Stimulated activated CD4-positive, alpha-beta T cell treated with anti-CD3 and anti-CD28 coated beads, Interleukin-1b, Interleukin-23, amount 100 ng/mL, for 1 hour (primary cell): Measurements from ENCODE around the gene LACTBL1.

Experiments used
- DNase-seq, 2 donors: peaks; one replicate each; pipeline ENCODE4 v3.0.0-alpha.2; 2020; ENCODE audit warnings: low read depth in 2 of 2

The LACTBL1 gene

DNA sequence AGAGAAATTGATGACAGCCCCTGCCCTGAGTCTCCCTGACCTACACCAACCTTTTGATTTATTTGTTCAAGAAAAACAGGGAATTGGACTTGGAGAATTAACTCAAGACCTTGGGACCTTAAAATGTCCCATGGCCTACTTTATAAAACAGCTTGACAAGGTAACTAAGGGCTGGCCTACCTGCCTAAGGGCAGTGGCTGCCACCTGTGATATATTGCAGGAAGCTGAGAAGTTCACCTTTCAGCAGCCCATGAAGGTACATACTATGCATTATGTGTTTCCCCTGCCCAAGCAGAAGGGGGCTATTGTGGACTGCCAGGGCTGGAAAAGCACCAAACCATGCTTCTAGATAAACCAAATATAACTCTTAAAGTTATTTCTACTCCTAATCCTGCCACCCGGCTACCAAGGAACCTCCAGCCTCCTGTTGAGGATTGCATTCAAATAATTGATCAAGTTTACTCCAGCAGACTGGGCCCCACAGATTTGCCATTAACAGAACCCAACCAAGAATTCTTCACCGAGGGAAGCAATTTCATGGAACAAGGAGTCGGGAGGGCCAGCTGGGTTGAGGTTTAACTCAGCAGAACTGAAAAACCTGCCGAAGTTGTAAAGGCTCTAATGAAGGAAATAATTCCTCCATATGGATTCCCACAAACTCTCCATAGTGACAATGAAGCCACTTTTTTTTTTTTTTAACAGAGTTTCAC lies 28.2 kb downstream of the LACTBL1 start:
- DNase-seq: no peak

DNA sequence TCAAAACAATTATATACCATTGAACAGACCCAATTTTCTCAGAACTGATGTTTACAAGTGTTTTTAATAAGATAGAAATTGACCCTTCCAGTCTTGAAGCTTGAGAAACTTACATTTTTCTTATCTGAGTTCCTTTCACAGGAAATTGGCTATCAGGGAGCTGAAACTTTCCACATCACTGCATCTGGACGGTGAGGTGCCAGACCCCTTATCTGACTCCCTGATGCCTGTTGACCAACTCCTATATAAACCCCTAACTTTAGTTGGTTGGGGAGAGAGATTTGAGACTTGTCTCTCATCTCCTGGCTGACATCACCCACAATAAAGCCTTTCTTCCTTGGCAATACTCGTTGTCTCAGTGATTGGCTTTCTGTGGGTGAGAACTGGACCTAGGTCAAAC lies 31.4 kb downstream of the LACTBL1 start:
- DNase-seq: no peak

DNA sequence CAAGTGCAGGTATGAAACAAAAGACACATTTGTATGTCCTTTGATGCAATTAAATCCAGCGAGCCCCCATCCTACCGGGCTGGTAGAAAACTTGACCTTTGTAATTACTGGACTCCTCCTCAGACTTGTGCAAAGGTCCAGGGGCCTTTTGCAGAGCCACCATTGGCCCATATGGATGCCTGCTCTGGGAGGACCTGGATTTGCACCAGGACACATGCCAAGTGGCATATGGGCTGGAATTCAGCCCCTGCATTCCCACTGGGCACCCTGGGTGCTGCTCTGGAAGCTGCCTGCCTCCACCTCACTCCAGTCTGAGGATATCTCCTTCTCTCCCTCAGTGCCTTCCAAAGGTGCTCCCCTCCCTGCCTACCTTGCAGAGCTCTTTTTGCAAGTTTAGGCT lies 36.0 kb downstream of the LACTBL1 start:
- DNase-seq: no peak

DNA sequence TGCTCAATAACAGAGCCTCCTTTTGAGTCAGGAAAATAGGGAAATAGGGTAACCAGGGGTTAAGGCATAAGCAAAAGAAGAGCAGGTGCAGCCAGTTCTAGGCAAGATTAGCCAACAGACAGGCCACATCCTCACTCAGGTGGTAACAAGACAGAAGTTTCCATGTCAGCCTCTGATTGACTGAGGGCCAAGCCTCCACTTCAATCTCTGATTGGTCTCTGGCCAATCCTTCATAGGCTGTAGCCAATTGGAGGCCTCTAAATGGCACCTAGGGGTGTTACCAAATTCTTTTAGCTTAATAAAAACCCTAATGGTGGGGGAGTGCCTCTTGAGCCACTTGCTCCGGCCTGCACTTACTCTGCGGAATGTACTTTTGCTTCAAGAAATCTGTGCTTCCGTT lies 37.2 kb downstream of the LACTBL1 start:
- no peak for DNase-seq

DNA sequence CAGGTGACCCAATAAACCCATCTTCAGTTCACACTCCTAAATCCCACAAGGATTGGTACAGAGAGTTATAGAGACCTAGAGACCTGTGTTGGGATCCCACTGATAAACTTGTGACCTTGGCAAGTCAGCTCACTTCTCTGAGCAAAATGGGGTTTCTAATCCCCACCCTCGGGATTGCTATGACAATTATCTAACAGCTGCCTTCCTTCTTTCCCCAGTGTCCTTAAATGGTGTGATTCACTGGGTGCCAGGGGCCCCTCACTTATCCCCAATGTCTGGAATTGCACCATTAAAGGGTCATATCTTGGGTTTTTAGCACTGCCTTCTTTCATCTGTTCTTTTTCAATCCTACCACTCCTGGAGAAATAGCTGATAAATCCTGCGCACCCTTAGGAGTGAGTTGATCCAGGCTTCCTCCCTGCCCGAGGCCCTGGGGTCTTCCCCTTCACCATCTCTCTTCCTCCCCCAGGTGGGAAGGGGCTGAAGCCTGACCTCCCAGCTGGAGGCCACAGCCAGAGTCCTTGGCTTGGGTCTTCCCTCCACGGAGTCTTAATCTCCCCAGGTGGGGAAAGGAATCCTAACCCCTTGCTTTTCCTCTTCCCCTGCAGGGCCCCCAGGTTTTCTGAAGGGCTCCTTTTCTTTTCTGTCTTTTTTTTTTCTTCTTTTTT lies 39.7 kb downstream of the LACTBL1 start:
- DNase-seq: no peak

DNA sequence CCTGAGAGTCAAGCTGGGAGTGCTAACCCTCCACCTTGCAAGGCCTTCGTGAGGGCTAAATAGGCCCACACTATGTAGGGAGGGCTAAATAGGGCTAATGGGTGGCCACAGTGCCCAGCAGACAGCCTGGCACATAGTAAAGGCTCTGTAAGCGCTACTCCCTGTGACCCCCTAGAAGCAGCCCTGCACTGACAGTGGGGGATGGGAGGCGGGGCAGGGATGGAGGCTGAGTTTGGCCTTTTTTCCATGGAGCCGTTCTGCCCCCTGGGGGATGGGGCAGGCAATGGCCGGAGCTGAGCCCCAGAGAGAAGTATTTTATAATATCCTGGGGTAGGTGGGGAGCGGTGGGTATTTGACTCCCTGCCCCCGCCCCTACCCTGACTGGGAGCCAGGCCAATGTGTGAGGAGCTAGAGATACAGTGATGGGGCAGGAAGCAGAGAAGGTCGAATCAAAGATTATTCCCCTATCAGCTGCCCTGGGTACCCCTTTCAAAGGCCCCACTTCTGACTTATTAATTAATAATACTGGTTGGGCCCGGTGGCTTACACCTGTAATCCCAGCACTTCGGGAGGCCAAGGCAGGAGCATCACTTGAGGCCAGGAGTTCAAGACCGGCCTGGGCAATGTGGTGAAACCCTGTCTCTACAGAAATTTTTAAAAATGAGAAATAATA lies 42.3 kb downstream of the LACTBL1 start:
- DNase-seq: no peak

DNA sequence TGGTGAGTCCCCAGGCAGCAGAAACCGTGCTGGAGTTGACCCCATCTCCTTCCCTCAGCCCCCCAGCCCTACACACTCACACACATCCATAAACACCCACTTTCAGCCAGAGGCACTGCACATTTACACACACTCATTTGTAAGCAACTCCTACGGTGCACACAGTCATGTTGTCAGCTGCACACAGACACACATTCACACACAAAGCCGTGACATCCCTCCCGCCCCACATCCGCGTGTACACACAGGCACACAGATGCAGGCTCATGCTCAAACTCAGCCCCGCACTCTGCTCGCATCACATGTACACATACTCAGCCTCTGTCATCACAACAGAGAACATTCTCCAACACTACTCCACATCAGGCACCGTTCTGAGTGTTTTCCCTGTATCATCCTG lies 47.6 kb downstream of the LACTBL1 start:
- no peak for DNase-seq

DNA sequence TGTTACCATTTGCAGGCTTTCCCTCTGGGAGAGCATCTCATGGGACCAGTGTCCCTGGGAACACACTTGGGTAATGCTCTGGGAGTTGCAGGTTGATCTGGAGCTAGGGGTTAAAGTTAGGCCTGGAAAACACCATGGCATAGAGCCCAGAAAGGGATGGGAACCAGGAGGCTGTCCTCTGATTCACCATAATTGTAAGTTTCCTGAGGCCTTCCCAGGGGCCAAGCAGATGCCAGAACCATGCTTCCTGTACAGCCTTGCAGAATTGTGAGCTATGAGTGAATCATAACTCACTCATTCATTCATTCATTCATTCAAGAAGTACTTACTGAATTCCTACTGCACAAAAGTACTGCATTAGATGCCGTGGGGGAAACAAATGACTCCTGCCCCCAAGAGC lies 50.0 kb downstream of the LACTBL1 start:
- DNase-seq: no peak

DNA sequence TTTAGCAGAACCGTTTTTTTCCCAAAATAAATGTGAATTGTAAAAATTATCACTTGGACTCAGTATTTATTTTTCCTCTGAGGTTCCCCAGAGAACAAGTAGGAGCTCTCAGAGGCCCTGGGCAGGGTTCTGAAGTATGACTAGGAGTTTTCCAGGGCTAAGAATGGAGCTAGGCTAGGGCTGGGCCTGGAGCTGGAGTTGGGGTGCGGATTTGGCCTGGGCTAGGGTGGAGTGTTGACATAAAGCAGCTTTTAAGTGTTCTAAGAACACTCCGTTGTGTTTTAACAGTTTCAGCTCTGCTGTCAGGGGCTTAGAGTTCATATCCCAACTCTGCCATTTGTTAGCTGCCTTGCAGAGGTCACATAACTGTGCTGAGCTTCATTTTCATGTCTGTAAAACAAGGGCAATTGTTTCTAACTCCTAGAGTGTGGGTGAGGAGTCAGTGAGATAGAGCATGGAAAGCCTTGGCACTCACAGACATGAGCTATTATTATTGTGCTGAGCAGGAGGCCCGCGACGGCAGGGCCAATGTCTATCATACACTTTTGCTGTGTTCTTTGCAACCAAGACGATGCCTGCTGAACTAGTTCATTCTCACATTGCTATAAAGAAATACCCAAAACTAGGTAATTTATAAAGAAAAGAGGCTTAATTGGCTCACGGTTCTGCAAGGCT lies 51.1 kb downstream of the LACTBL1 start:
- DNase-seq: no peak

DNA sequence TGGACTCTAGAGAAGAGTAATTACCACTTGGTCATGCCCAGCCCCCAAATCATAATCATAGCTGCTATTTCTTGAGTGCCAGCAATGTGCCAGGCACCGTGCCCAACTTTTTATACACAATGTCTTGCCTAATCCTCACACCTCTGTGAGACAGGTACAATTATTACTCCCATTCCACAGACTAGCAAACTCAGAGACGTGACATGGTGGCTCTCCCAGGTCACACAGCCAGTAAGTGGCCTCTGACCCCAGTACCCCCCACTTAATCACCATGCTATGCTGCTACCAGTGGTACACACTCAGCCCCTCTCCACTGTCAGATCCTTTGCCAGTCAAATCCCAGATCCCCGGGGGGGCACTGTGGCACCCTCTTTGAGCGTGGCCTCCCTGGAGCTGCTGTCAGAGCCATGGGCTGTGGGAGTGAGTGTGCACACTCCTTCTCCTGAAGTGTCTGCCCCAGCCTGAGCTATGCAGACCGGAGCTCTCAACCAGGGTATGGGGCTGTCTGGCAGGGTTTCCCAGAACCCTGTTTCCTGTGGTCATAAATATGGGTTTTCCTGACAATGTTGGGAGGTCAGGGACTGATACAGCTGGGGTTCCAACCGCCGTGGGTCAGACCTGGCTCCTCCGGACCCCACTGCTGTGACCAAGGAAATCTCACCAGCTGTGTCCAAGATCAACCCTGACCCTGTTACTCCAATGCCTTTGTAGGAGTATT lies 51.8 kb downstream of the LACTBL1 start:
- DNase-seq: no peak

DNA sequence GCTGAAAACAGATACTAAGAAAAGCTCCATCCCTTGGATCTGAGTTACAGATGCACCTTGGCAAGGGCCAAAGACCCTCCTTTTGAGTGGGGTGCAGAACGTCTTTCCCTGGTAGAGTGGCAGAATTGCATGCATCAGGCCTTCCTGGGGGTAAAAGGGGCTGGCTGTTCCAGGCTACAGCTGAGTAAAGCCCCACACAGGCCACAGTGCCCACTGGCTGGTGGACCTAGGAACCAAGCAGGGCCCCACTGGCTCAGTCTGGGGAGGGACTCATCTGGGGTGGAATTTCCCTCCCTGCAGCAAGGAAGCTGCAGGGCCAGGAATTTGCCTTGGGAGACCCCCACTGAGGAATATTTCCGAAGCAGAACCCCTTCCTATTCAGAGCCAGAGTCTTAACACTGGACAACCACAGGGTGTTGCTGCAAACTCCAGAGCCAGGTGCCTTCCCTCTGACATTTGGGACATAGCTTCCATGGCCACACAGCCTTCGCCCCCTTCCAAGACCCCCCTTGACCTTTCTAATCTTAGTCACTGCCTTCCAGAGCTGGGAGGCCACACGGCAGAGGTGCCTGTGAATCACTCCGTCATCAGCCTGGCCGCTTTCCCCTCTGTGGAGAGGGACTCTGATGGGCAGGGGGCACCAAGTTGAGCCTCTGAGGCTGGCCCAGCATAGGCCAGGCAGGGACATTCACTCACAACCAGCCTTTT lies 52.5 kb downstream of the LACTBL1 start:
- DNase-seq: no peak

DNA sequence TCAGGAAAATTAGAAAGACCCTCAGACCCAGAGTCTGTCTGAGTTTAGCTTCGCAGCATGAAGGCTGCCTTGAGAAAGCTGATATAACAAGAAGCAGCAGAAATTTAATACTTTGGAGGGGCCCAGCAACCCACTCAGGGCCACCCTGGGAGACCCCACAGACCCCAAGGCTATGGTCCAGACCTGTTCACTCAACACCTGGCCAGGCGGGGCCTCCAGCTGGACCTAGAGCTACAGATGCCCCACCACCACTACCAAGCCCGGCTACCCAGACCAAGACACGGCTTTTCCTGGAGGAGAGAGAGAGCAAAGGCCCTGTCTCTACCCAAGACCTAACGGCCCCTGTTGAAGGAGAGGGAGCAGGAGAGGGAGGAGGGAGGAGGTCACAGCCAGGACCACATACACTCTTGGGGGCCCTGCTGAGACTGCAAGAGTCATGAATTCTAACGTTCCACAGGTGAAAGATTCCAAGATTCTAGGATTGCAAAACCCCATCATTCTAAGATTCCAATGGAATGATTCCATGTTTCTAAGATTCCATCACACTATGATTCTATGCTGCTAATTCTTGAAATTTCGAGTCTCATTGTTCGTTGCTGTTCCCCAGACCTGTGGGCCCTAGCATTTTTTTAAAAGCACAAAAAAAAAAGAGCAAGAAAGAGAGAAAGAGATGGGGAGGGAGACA lies 53.2 kb downstream of the LACTBL1 start:
- no peak for DNase-seq

DNA sequence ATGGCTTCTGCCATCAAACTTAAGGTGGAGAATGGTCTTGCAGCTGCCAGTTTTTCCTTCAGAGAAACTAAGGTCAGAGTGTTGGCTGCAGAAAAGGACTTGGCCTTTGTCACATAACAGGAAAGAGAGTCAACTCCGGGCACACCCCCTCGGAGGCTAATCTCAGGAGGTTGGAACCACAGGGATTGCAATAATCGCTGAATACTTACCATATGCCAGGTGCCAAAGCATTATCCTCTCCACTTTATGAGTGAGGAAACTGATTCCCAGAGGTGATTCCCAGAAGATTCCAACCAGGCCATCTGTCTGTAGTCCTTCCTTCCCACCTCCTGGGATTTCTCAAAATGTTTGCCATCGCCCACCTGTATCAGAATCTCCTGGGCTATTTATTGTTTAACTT lies 54.0 kb downstream of the LACTBL1 start:
- no peak for DNase-seq

DNA sequence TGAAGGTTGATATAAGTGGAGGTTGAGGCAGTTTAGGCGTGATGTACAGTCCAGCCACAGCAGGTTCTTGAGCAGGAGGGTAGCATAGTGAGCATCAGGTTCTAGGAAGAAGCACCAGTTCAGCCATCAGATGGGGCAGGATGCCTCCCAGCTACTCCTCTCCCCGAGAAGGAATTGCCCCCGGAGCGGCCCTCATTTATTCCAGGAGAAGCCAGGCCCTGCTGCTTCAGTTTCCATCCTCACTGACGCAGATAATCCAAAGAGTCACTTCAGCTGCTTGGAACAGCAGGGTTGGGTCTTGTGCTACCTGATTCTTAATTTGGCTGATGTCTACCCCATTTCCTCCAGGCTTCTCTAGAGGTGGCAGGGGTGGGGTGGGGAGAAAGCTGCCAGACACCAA lies 54.7 kb downstream of the LACTBL1 start:
- no peak for DNase-seq

DNA sequence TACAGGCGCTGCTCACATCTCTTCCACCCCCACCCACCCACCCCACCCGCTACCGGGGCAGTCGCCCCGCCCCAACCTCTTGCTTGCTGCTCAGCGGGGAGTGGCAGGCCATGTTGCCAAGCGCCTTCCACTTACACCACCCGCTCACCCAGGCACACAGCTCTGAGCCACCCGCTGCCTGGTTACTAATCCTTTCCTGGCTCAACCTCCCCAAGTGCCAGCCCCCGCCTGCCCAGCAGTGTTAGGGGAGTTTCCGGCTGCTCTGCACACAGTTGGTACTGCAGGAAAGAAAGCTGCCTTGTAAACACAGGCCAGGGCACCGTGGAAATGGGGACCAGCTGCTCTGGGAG lies 56.2 kb downstream of the LACTBL1 start:
- no peak for DNase-seq

DNA sequence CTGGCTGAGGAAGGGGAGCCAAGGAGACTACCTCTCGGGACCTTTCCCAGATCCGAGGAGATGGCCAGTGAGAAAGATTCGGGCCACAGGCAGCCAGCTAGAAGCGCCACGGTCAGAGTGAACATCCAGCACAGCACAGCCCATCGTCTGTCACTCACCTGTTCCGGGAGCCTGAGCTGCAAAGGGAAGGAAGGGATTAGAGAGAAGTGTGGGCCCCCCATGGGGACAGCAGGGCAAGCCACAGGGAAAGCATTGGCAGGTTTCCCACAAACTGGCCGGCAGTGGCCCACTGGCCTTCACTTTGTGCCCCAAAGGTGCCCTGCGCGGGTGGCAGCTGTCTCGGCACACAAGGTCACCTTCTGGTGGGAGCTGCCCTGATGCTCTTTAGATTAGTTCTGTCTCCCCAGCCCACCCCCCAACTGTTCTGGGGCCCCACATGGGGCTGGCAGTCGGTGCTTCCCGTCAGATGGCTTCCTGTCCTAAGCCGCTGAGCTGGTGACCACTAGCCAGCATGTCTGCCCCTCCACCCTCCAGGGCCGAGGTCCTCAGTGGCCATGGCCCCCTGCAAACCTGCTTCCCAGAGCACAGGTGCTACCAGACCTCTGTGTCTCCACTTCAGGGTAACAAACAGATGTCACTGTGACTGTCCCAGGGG lies 56.7 kb downstream of the LACTBL1 start:
- DNase-seq: no peak

DNA sequence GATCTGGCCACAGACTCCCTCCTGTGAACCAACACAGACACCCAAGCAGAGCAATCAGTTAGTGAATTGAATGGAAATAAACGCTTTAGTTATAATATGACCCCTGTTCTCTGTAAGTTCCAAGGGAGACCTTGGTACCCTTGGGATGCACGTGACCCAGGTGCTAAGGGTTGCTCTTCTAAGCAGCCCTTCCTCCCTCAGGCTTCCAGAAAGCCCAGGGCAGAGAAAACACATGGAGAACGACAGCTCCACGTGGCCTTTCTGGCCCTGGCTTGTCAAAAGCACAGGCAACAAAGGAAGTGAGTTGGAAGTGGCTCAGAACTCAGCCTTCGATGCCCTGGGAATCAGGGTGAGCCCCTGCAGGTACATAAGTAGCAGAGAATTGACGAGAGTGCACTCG lies 57.4 kb downstream of the LACTBL1 start:
- DNase-seq: no peak

DNA sequence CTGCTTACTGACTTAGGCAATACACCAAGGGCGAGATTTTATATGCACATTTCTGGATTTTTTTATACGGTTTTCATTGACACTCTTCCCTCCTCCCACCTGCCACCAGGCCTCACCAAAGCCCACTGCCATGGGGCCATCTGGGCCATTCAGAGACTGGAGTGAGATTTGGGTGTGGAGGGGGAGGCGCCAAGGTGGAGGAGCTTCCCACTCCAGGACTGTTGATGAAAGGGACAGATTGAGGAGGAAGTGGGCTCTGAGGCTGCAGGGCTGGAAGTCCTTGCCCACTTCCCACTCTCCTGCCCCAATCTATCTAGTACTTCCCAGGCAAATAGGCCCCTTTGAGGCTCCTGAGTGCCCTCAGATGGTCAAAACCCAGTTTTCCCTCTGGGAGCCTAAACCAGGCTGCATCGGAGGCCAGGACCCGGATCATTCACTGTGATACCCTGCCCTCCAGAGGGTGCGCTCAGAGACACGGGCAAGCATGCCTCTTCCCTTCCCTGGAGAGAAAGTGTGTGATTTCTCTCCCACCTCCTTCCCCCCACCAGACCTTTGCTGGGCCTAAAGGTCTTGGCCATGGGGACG lies 57.9 kb downstream of the LACTBL1 start:
- DNase-seq: no peak

DNA sequence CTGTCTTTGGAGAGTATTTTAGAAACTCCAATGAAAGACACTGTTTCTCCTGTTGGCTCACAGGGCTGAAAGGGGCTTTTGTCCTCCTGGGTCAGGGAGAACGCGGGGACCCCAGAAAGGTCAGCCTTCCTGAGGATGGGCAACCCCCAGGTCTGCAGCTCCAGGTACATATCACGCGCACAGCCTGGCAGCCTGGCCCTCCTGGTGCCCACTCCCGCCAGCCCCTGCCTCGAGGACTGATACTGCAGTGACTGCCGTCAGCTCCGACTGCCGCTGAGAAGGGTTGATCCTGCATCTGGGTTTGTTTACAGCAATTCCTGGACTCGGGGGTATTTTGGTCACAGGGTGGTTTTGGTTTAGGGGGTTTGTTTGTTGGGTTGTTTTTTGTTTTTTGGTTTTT lies 58.5 kb downstream of the LACTBL1 start:
- no peak for DNase-seq
